Transverse colon (tissue), 4 donors: ENCODE measurements around the gene MRPL34. TPM values are rescaled to one million over a fixed set of nuclear protein-coding genes. Genes with fewer than 3 reads are reported as not detected.
A peak's percentile ranks its signal among the peaks of the same experiment; 100 is the strongest.

Source experiments
- DNase-seq: peaks from one replicate; pipeline ENCODE4 v3.0.0-alpha.2; 2019
- H3K27ac ChIP-seq, 4 donors: fragments of 200-600 bp; sonication (generic); 2 replicates each; pipeline ENCODE4 v1.5.1; 2016 to 2018; ENCODE audit warnings: inconsistent platforms in 4 of 4
- H3K27me3 ChIP-seq: fragments of 200-600 bp; sonication (generic); 2 replicates; pipeline ENCODE4 v1.5.1; 2017; ENCODE audit warnings: inconsistent platforms
- H3K36me3 ChIP-seq, 4 donors: fragments of 200-600 bp; sonication (generic); 2 replicates each; pipeline ENCODE4 v1.5.1; 2017 to 2019; ENCODE audit warnings: inconsistent platforms in 4 of 4
- H3K4me1 ChIP-seq, 4 donors: fragments of 200-600 bp; sonication (generic); 2 replicates each; pipeline ENCODE4 v1.5.1; 2017 to 2020; ENCODE audit warnings: inconsistent platforms in 4 of 4
- H3K4me3 ChIP-seq, 4 donors: fragments of 200-600 bp; sonication (generic); 1 replicate in 1 of 4; 2 replicates in 3 of 4; pipeline versions ENCODE4 v1.5.1 to v1.6.1; 2017 to 2019; ENCODE audit warnings: inconsistent platforms in 4 of 4
- H3K9me3 ChIP-seq, 2 donors: fragments of 200-600 bp; sonication (generic); 2 replicates each; pipeline ENCODE4 v1.5.1; 2017 to 2019; ENCODE audit warnings: inconsistent platforms in 2 of 2
- CTCF ChIP-seq, 5 experiments: fragments of 200-600 bp in 3 of 5; fragments of 450-650 bp in 2 of 5; sonication (generic) in 3 of 5; IDR thresholded peaks; 1 replicate in 2 of 5; 2 replicates in 3 of 5; pipeline ENCODE4 v1.5.1; 2016 to 2017; ENCODE audit warnings: antibody characterized with exemption in 5 of 5, inconsistent platforms in 3 of 5, mild to moderate bottlenecking in 2 of 5, moderate library complexity in 1 of 5
- EP300 ChIP-seq: sonication (generic); formaldehyde crosslinking; IDR thresholded peaks from one replicate; pipeline ENCODE4 v1.6.1; 2017; ENCODE audit warnings: antibody characterized with exemption, low read depth
- POLR2A ChIP-seq: fragments of 450-650 bp; IDR thresholded peaks from one replicate; pipeline ENCODE4 v1.6.1; 2016; ENCODE audit warnings: antibody characterized with exemption, mild to moderate bottlenecking, moderate library complexity
- POLR2AphosphoS5 ChIP-seq, 3 donors: sonication (generic); formaldehyde crosslinking; IDR thresholded peaks; one replicate each; pipeline ENCODE4 v1.6.1; 2016; ENCODE audit warnings: antibody characterized with exemption in 3 of 3
- WGBS, 2 donors: methylation state at CpG; one replicate each; pipeline ENCODE4 v1.1.5; 2018; ENCODE audit warnings: low coverage in 1 of 2; 5-methylcytosine and 5-hydroxymethylcytosine counted together
- in situ Hi-C, 4 donors: fragments of 200-750 bp; cut with MboI; loops; one replicate each; pipeline versions ENCODE4 v1.15.0 to v1.15.1; 2017; ENCODE audit warnings: low sequenced_read_pairs in 3 of 4, low pct_ligation_motif_present in 1 of 4, low pct_unique_long_range_greater_than_20kb in 1 of 4
- intact Hi-C: fragments of 100-400 bp; cut with DNase I; formaldehyde crosslinking; loops from one replicate; pipeline ENCODE4 v1.15.1; 2023; ENCODE audit warnings: low total_unique reads
- total RNA-seq, 4 donors: library from RNA; depleted of rRNA; stranded (reverse); fragments of >200 nt; gene quantifications; one replicate each; pipeline ENCODE4 v1.1.0, GENCODE V29; 2016

Gene MRPL34
- total RNA-seq, 4 donors from 2014 or later: 243 to 390 (median 272) TPM

GRCh38 chr19:17323964-17324332, 18.3 kb downstream of the MRPL34 start:
- peak overlapping the region in 1 of 4 donors; percentile 21 for H3K27ac ChIP-seq
- H3K4me1 ChIP-seq: peaks cover 7 to 22% (median 16%) of the 10 kb centered on the region in 4 donors
- H3K27me3 ChIP-seq: peaks cover 3% of the 10 kb centered on the region
- TF ChIP-seq EP300 (no peak), POLR2A (no peak), CTCF (IDR thresholded peaks at IDR 0.05) (no peak), POLR2AphosphoS5 (IDR thresholded peaks at IDR 0.05) (no peak)
- no peak overlapping the region for H3K4me3 ChIP-seq
- intact Hi-C loops (no loop called here), in situ Hi-C loops (no loop called here)
- no peaks in the 10 kb centered on the region for H3K9me3 ChIP-seq
- peaks cover 0 to 19% (median 8%) of the 10 kb centered on the region in 4 donors for H3K36me3 ChIP-seq
- 40% methylated on average over 2 of the region's 7 CpGs; no CpG with 5 or more reads in 1 of the 2 donors for WGBS, 2 donors
- no peak for DNase-seq

- H3K27me3 ChIP-seq: peaks cover 9% of the 10 kb centered on the region
- no peak overlapping the region for H3K27ac ChIP-seq
- intact Hi-C loops (no loop called here), in situ Hi-C loops (no loop called here)
- H3K4me1 ChIP-seq: peaks cover 13 to 27% (median 22%) of the 10 kb centered on the region in 4 donors
- H3K36me3 ChIP-seq: peaks cover 0 to 13% (median 5%) of the 10 kb centered on the region in 4 donors
- 91% methylated on average over 27 of the region's 28 CpGs; no CpG with 5 or more reads in 1 of the 2 donors for WGBS, 2 donors
- no peak overlapping the region for H3K4me3 ChIP-seq
- H3K9me3 ChIP-seq: no peaks in the 10 kb centered on the region
- TF ChIP-seq POLR2AphosphoS5 (IDR thresholded peaks at IDR 0.05): no peak
- no peak for TF ChIP-seq POLR2A
- no peak for TF ChIP-seq EP300
- TF ChIP-seq CTCF (IDR thresholded peaks at IDR 0.05): no peak
- DNase-seq: no peak
Measured at GRCh38 chr19:17324357-17325114, 18.9 kb downstream of the MRPL34 start.

GRCh38 chr19:17325133-17325532, 19.5 kb downstream of the MRPL34 start:
- H3K27ac ChIP-seq: no peak overlapping the region
- H3K36me3 ChIP-seq: peaks cover 0 to 7% (median 2%) of the 10 kb centered on the region in 4 donors
- no peak for DNase-seq
- intact Hi-C loops (no loop called here), in situ Hi-C loops (no loop called here)
- H3K4me3 ChIP-seq: no peak overlapping the region
- H3K9me3 ChIP-seq: no peaks in the 10 kb centered on the region
- 95% methylated on average over 4 of the region's 20 CpGs; no CpG with 5 or more reads in 1 of the 2 donors for WGBS, 2 donors
- peaks cover 15% of the 10 kb centered on the region for H3K27me3 ChIP-seq
- H3K4me1 ChIP-seq: peaks cover 13 to 28% (median 22%) of the 10 kb centered on the region in 4 donors
- TF ChIP-seq CTCF (IDR thresholded peaks at IDR 0.05): no peak
- TF ChIP-seq EP300: no peak
- TF ChIP-seq POLR2AphosphoS5 (IDR thresholded peaks at IDR 0.05): no peak
- TF ChIP-seq POLR2A: no peak

GRCh38 chr19:17325881-17326594, 20.4 kb downstream of the MRPL34 start:
- intact Hi-C loops (no loop called here), in situ Hi-C loops (no loop called here)
- Histone ChIP-seq H3K4me1 (peaks cover 13 to 28% (median 22%) of the 10 kb centered on the region in 4 donors), H3K9me3 (no peaks in the 10 kb centered on the region), H3K27me3 (peaks cover 21% of the 10 kb centered on the region), H3K4me3 (no peak overlapping the region), H3K36me3 (no peaks in the 10 kb centered on the region), H3K27ac (peak overlapping the region in 1 of 4 donors; percentile 30)
- DNase-seq: no peak
- WGBS, 2 donors: 90 to 100% methylated on average over 3 to 17 of the region's 17 CpGs
- no peak for TF ChIP-seq POLR2AphosphoS5 (IDR thresholded peaks at IDR 0.05)
- TF ChIP-seq CTCF (IDR thresholded peaks at IDR 0.05): no peak
- TF ChIP-seq POLR2A: no peak
- no peak for TF ChIP-seq EP300
